Smooth muscle cell of the coronary artery (primary cell): ENCODE measurements around the gene LRRC53. TPM values are rescaled to one million over a fixed set of nuclear protein-coding genes. Genes with fewer than 3 reads are reported as not detected.

Source experiments
- total RNA-seq: library from RNA; depleted of rRNA; stranded (reverse); fragments of >200 nt; gene quantifications from 2 replicates; pipeline ENCODE4 v1.2.3, GENCODE V29; 2014; ENCODE audit warnings: low replicate concordance

Gene LRRC53
- not detected in 2 replicates for total RNA-seq

GRCh38 chr1:74512170-74512915 is at the start of gene LRRC53:
Gene LRRC53, minus strand, starts transcription at chr1:74512611. Its CDS starts 29,262 bp downstream, at chr1:74483349.

Other genes starting within 250 kb of the LRRC53 start
- under 0.01 TPM in 1 of 2 replicates, not detected in the other for gene ERICH3, start 161.2 kb upstream of the LRRC53 start, total RNA-seq
- gene CRYZ, start 220.4 kb upstream of the LRRC53 start, total RNA-seq: 19.9 and 33.5 TPM in 2 replicates
- 8.8 and 19.2 TPM in 2 replicates for gene TYW3, start 220.5 kb upstream of the LRRC53 start, total RNA-seq